Mononuclear cell (primary cell): ENCODE results near the gene DSCAML1. TPM values are rescaled to one million over a fixed set of nuclear protein-coding genes. Genes with fewer than 3 reads are reported as not detected.

Source experiments
- H3K27me3 ChIP-seq: 2 replicates; pipeline ENCODE4 v1.6.0; 2011; ENCODE audit warnings: low read length, control low read depth; ENCODE audit not compliant: insufficient read depth
- H3K4me1 ChIP-seq: 2 replicates; pipeline ENCODE4 v1.5.1; 2011; ENCODE audit warnings: mild to moderate bottlenecking, low read length, control low read depth; ENCODE audit not compliant: insufficient read depth
- H3K4me3 ChIP-seq: 2 replicates; pipeline ENCODE4 v1.5.1; 2011; ENCODE audit warnings: mild to moderate bottlenecking, low read length, moderate library complexity
- H3K9me3 ChIP-seq: 2 replicates; pipeline ENCODE4 v1.5.1; 2011; ENCODE audit warnings: low read depth, mild to moderate bottlenecking, control low read depth, low read length
- total RNA-seq: library from RNA; depleted of rRNA; stranded (reverse); fragments of >200 nt; gene quantifications from one replicate; pipeline ENCODE4 v1.2.3, GENCODE V29; 2012

The DSCAML1 gene
- total RNA-seq, 1 donor = 0.84 TPM

DNA sequence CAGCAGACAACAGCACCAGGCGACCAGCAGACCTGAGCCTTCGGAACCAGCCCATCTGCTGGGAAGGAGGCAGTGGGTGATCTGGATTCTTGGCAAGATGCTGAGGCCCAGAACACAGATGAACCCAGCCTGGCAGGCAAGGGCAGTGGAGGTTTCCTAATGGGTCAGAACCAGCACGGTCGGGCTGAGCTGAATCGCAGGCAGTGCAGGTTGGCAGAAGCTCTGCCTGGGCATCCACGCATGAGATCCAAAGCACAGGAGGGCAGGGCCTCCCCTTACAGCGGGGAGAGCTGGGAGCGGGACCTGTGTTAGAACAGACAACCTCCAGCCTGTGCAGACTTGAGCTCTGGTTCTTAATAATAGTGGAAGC lies 47.5 kb downstream of the DSCAML1 start:
- H3K9me3 ChIP-seq = no peaks in the 10 kb centered on the region
- no peaks in the 10 kb centered on the region for H3K27me3 ChIP-seq

GRCh38 chr11:117748771-117749540 lies 48.1 kb downstream of the DSCAML1 start:
- H3K4me1 ChIP-seq = no peaks in the 10 kb centered on the region
- H3K9me3 ChIP-seq = no peaks in the 10 kb centered on the region
- H3K4me3 ChIP-seq = no peak overlapping the region
- no peaks in the 10 kb centered on the region for H3K27me3 ChIP-seq

More for the DNA sequence above, 47.5 kb downstream of the DSCAML1 start:
- Histone ChIP-seq H3K4me1 (no peaks in the 10 kb centered on the region), H3K4me3 (no peak overlapping the region)

GRCh38 chr11:117747892-117748291 lies 49.1 kb downstream of the DSCAML1 start:
- Histone ChIP-seq H3K9me3 (no peaks in the 10 kb centered on the region), H3K4me1 (no peaks in the 10 kb centered on the region)

GRCh38 chr11:117745346-117745745 lies 51.7 kb downstream of the DSCAML1 start:
- H3K27me3 ChIP-seq = no peaks in the 10 kb centered on the region
- no peak overlapping the region for H3K4me3 ChIP-seq
- no peaks in the 10 kb centered on the region for H3K4me1 ChIP-seq
- H3K9me3 ChIP-seq = no peaks in the 10 kb centered on the region

More at GRCh38 chr11:117747892-117748291, 49.1 kb downstream of the DSCAML1 start:
- H3K4me3 ChIP-seq = no peak overlapping the region
- no peaks in the 10 kb centered on the region for H3K27me3 ChIP-seq

DNA sequence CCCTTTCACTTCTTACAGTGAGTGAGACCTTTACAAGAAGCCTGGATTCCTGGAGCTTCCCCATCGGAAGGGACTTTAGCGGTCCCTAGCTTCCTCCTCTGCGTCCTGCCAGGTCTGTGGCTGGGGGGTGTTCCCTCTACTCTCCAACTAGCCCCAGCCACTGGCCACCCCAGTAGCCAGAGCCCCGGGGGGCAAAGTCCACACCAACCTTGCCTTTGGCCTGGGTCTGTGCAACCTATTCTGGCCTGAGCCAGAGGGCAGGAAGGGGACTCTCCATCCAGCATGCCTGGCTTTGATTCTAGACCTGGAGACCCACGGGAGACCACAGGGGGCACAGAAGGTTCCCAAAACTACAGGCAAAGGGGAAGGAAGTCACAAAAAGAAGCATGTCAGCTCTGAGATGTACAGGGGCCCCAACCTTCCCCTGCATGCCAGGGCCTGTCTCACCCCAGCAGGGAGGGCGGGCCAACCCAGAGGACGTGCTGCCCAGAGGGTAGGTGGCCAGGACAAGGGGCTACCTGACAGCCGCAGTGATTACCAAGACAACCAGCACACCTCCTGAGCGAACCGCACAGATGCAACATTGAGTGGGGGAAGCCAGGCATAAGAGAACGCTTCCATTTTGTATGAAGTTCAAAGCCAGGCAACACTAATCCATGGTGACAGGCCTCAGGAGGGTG lies 52.4 kb downstream of the DSCAML1 start:
- H3K4me1 ChIP-seq = no peaks in the 10 kb centered on the region
- H3K4me3 ChIP-seq = no peak overlapping the region
- H3K9me3 ChIP-seq = no peaks in the 10 kb centered on the region
- H3K27me3 ChIP-seq = no peaks in the 10 kb centered on the region

DNA sequence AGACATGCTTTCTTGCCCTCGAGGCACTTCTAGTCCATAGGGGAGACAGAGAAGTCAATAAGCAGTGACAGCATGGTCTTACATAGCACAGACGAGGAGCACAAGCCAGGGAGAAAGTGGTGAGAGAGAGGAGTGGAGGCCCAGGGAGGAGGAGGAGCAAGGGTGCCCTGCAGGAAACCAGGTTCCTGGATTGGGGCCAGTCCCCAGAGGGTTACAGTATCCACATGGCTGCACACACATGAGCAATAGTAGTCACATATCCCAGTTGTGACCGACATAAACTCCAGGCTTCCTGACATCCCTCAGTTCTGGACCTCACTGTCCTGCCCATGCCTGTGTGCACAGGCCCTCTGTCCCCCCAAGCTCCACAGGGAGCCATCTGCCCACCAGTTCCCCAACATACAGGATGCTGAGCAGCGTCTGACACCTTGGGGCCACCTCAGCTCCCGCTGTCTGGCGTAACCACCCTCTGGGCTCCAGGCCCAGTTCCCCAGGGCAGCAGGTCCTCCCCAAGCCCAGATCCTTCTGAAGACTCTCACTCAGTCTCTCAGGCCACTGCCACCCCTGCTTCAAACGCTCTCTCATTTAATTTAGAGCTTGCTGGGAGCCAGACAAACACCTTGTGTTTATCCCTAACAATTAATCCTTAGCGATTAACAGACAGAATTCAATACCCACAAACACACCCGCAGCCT lies 53.7 kb downstream of the DSCAML1 start:
- Histone ChIP-seq H3K9me3 (no peaks in the 10 kb centered on the region), H3K4me3 (no peak overlapping the region), H3K4me1 (no peaks in the 10 kb centered on the region), H3K27me3 (no peaks in the 10 kb centered on the region)

DNA sequence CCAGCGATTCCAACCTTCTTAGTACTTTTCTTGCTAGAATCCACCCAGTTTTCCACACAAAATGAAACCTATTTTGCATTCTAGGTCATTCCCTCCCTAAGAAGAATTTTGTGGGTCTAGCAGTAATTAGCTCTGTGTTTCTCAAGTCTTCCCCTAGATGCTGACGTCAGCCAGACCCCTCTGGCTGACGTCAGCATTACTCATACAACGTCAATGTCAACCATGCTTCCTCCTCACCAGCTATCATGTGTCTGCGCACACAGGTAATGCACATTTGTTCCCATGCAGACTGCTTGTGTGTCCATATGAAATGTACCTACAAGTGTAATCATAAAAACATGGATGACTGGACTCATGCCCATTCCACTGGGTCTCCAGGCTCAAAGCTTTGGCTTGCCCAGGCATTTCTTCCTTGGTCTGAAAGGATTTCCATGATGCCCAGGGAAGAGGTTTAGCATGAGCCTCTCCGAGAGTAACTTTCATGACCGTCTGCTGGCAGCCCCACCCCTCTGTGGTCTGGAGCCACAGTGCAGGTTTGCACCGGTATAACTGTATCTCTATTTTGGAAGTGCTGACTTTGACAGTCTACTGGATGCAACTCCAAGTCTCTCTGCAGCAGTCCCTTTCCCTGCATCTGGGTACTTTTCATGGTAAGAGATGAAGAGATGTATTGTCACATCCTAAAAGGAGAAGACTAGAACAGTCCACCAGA lies 58.6 kb downstream of the DSCAML1 start:
- peaks cover 7% of the 10 kb centered on the region for H3K4me1 ChIP-seq

GRCh38 chr11:117735350-117735977 lies 61.6 kb downstream of the DSCAML1 start:
- Histone ChIP-seq H3K9me3 (no peaks in the 10 kb centered on the region), H3K27me3 (no peaks in the 10 kb centered on the region), H3K4me3 (no peak overlapping the region), H3K4me1 (peaks cover 7% of the 10 kb centered on the region)

More for the DNA sequence above, 58.6 kb downstream of the DSCAML1 start:
- no peaks in the 10 kb centered on the region for H3K27me3 ChIP-seq
- no peak overlapping the region for H3K4me3 ChIP-seq
- H3K9me3 ChIP-seq = no peaks in the 10 kb centered on the region

GRCh38 chr11:117734601-117735024 lies 62.4 kb downstream of the DSCAML1 start:
- no peak overlapping the region for H3K4me3 ChIP-seq
- no peaks in the 10 kb centered on the region for H3K9me3 ChIP-seq
- peaks cover 7% of the 10 kb centered on the region for H3K4me1 ChIP-seq
- no peaks in the 10 kb centered on the region for H3K27me3 ChIP-seq

GRCh38 chr11:117733316-117733715 lies 63.7 kb downstream of the DSCAML1 start:
- no peak overlapping the region for H3K4me3 ChIP-seq
- H3K4me1 ChIP-seq = peaks cover 7% of the 10 kb centered on the region
- no peaks in the 10 kb centered on the region for H3K27me3 ChIP-seq
- H3K9me3 ChIP-seq = no peaks in the 10 kb centered on the region

DNA sequence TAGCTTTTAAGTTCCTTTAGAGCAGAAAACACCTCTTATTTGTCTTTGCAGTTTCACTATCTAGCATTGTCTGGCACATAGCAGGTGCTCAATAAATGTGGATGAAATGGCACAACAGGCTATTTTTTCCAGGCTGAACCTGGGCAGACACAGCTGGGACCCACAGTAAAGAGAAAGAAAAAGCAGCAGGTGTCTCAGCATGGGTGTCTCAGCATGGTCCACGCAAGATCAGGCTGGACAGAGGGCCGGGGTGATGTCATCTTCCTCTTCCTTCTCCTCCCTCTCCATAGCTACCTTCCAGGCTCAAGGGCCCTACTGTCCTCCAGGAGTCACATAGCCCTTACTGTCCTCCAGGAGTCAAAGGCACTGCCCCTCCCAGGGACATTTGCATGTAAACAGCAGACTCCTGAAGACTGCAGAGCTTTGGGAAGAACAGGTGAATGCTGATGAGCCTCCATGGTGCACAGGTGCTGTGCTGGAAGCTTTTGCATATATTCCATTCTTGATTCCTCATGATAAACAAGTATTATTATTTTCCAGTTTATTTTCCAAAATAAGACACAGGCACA lies 65.2 kb downstream of the DSCAML1 start:
- no peaks in the 10 kb centered on the region for H3K9me3 ChIP-seq
- H3K4me3 ChIP-seq = no peak overlapping the region
- H3K27me3 ChIP-seq = no peaks in the 10 kb centered on the region
- peaks cover 7% of the 10 kb centered on the region for H3K4me1 ChIP-seq

DNA sequence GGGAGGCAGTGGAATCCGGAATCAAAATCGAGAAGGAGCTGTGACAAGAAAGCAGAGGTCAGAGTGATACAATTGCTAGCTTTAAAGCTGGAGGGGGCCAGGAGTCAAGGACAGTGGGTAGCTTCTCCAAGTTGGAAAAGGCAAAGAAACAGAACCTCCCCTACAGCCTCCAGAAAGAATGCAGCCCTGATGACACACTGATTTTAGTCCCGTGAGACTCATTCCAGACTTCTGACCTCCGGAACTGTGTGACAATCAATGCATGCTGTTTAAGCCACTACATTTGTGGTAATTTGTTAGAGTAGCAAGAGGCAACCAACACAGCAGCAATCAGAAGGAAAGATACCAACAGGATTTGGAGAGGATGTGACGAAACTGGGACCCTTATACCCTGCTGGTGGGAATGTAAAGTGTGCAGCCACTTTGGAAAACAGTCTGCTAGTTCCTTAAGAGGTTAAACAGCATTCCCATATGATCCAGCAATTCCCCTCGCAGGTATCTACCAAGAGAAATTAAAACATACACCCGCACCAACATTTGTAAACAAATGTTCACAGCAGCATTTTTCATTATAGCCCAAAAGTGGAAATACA lies 66.7 kb downstream of the DSCAML1 start:
- no peaks in the 10 kb centered on the region for H3K9me3 ChIP-seq
- no peaks in the 10 kb centered on the region for H3K27me3 ChIP-seq
- H3K4me1 ChIP-seq = peaks cover 7% of the 10 kb centered on the region
- no peak overlapping the region for H3K4me3 ChIP-seq

DNA sequence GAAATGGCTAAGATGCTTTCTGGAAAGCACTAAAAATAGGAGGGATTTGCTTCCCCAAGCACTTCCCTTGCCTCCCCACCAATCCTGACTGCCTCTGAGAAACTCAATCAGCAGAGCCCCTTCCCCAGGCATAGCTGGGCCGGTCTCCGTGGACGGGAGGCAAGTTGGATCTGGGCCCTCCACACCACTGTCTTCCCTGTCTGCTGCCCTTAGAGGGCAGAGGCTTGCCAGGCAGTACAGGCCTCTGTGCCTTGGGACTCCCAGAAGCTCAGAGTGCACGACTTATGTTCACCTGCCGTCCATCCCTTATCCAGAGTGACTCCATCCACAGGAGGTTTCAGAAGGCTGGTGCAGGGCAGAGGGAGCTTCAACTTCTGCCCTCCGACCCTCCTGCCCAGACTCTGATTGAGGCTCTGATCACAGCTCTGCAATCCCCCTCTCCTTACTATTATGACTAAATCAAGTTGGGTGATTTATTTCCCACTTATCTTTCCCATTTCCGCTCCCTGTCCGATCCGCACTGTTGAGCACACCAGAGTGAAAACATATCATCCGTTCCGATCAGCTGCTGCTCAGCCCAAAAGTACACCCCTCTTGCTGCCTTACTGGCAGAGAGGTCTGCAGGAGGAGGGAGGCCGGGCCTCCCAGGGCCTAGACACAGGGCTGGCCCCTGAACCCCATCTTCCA lies 71.8 kb downstream of the DSCAML1 start:
- no peaks in the 10 kb centered on the region for H3K9me3 ChIP-seq
- no peak overlapping the region for H3K4me3 ChIP-seq
- H3K27me3 ChIP-seq = no peaks in the 10 kb centered on the region
- H3K4me1 ChIP-seq = no peaks in the 10 kb centered on the region
